GM21825 (cell line): ENCODE data around the gene TMEM9.

ENCODE experiments used
- ATAC-seq: cut with Tn5 transposase; IDR thresholded peaks from one replicate; pipeline ENCODE4 v1.9.1; 2021; ENCODE audit warnings: mild to moderate bottlenecking, moderate library complexity; ENCODE audit not compliant: unreplicated experiment

TMEM9 gene

GRCh38 chr1:201085902-201086735, 68.2 kb downstream of the TMEM9 start:
- ATAC-seq, result no peak
